ENCODE measurements around the gene FBRS. TPM values are rescaled to one million over a fixed set of nuclear protein-coding genes. Genes with fewer than 3 reads are reported as not detected.
"Not testable (repeated sequence)": the region's sequence is repeated elsewhere in the genome, so short reads cannot be mapped to it uniquely, and the experiment has no call there.

Gene FBRS
- polyA plus RNA-seq (ENCODE audit: insufficient read length): 40.6 TPM

DNA sequence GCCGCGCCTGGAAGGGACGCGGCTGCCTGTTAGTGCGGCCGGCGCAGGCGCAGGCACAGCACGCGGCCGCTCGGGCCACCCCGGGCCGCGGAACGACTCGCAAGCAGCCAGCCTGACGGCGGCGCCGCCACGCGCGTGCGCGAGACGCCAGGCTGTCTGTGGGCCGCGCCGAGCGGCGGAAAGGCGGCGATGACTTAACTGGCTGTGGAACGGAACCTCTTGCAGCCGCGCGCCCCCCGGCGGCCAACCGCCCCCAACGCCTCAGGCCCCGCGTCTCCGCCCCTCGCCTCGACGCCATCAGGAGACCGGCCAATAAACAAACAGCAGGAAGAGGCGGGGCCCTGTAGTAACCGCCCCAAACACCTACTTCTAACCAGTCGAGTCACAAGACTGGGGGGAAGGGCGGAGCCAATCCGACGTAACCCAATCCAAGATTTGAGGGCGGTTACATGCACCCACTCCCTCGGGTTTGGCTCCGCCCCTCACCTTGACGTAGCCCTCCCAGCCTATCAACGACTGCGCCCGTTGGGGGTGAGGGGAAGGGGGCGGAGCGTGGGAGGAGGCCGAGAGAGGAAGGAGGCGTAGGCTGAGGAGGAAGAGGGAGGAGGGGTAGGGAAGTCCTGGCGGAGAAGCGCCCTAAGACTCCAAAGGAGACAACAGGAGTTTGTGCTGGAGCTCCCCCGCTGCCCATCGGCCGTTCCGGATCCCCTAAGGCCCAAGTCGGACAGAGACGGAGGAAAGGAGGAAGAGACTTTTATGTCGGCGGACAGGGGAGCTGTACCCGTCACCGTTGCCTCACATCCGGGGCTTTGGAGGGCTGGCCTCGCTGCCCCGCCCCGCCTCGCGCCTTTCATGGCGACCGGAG is at the start of gene FBRS:
Gene FBRS, plus strand, starts transcription at position 566 of the 865 bp plus-strand sequence. CDS start 1,088 bp downstream, outside the sequence.
- DNase-seq: peak; percentile 100

DNA sequence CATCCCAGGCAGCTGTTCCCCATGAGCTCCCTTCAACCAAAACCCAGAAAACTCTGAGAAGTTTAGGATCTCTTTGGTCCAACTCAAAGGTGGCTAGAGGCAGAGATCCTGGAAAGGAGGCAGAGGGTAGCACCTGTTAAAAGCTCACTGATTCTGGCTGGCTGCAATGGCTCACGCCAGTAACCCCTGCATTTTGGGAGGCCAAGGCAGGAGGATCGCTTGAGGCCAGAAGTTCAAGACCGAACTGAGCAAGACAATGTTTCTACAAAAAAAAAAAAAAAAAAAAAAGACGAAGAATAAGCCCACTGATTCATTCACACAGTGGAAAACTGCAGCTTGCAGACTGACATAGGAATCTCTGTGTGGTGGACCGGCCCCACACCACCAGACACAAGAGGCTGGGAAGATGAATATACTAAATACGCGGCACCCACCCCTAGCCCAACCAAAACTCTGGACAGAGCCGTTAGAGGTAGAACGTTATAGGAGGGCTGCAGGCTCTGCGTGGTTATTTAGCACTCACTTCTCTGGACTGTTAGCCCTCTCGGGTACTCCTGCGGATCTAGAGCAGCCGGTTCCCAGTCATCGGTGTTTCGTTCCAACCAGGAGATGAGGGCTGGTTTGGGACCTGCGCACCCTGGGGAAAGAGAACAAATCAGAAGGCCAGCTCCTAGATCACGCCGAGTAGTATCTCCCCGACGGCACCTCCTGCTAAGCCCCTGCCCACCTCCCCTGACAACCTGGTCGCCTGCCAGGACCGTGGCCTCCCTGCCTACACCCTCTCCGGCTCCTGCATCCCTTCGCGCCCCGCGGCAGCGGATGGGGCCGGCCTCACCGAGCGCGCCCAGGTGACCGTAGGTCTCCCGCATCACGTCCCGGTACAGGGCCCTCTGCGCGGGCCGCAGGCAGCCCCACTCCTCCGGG is 49.0 kb upstream of the FBRS start:
- peak; percentile 42 for DNase-seq

DNA sequence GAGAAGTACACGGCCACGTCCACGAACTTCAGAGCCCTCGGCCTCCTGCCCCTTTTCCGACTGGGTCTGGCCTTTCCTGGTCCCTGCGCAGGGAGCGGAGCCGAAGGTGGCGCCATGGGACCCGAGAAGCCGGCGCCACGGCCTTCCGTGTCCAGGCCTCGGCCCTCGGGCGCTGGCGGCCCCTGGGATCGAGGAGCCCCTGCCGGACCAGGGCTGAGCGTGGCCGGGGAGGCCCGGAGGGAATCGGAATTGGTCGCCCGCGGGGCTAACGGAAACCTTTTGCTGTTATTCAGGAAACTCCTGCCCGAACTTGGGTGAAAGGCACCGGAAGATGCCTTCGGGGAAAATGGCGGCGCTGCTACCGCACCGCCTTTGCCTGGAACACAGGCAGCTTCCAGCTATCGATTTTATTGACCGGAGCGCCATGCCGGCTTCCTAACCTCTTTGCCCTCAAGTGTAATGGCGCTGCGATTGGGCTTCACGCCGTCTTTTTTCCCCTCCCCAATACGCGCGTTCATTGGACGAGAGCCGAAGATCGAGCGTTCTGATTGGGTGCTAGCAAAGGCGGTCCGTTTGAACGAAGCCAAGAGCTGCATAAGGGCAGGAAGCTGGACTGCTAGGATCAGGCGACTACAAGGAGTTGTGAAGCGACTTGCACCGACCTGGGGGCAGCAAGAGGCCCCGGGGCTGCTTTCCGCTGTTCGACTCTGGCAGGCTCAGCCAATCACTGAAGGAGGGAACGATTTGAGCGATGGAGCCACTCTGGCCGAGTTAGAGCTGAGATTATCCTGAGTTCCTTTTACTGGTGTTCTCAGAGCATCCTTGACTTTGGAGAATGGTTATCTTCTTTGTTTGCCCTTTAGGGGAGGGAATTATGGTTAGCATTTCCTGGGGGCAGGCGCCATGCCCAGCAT is 48.0 kb upstream of the FBRS start, which contains the start of gene ZNF689:
Gene ZNF689, minus strand, starts transcription at position 464 of the 914 bp plus-strand sequence. Its CDS starts 348 bp downstream, at position 116.
- DNase-seq: peak; percentile 98

GRCh38 chr16:30615358-30616091 is 42.7 kb upstream of the FBRS start:
- no peak for DNase-seq

DNA sequence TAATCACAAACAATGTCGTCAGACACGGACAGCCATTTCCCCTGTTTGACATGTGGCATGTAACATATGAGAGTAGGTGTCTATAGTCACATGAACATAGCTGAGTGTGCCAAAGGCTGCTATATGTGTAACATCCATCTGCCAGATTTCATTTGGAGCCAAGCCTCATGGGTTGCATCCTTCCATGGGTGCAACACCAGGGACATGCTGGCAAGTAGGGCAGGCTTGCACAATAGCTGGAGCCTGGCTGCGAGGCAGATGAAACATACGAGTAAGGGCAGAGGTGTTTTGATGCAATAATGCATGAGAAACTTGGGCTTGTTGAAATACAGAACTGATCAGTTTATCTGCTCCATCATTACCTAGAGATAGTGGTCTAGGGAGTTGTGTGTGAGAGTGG is 39.0 kb upstream of the FBRS start:
- DNase-seq: no peak

GRCh38 chr16:30619638-30620037 is 38.6 kb upstream of the FBRS start:
- DNase-seq: no peak

GRCh38 chr16:30620169-30620568 is 38.1 kb upstream of the FBRS start:
- no peak for DNase-seq

DNA sequence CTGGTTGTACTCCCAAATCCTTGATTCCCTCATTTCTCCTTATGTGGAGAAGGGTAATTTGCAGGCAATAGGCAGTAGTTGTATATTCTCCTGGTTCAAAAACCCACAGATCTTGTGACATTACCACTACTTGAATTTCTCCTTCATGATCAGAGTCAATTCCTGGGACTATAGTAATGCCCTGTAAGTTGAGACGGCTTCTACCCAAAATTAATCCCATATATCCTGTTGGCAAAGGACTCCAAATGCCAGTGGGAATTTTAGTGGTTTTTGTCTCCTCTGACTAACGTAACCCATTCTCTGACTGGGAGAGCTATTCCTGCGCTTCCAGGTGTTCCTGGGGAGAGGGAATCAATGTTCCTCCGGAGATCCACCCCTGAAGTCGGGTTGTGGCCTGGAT is 36.5 kb upstream of the FBRS start:
- no peak for DNase-seq

DNA sequence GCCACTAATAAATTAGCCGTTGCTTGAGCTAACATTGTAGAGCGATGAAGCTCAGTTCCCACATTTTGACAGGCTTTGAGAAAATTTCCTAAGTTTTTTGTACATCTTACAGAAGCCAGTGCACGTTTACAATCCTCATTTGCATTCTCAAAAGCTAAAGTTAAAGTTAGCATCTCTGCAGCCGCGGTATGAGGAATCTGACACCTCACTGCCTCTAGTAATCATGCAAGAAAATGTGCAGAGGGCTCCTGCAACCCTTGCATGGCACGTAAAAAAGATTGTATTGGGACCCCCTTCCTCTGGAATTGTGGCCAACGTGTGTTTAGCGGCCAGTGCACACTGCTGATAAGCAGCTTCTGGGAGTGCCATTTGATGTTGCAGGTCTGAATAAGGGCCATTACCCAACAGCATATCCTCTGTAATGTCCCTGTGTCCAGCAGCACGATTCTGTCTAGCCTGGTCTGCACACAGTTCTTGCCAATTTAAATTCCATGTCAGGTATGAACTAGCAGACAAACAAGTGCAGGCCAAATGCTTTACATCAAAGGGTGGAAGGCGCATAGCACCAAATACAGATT is 35.7 kb upstream of the FBRS start:
- DNase-seq: no peak

DNA sequence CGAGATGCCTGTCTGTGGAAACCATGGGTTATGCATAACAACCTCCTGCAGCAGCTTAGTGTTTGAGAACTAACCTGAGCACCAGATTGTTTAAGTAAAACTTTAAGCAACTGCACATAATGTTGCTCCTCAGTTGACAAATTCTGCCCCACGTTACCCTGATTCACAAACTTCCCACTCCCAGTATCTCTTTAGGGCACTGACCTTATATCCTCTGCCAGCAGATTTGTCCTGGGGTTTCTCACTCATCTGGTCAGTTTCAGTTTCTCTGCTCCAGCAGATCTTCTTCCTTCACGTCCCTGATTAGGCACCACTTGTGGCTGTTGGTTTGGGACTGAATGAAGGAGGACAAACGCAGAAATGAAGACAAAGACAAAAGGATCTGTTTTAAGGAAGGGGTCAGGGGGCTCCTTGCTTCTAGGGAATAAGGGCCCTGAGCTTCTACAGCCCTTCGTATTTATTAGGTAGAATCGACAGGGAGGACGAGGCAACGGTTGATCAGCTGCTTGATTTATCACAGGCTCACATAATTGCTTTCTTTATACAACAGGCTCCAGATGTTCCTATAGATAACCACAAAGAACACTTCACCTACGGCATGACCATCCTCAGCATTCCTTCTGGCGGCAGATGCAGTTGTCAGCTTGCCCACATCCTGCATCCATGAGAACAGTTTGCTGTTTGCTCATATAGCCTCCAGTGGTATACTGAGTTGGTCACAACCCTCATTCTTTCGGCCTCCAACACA is 34.5 kb upstream of the FBRS start:
- DNase-seq: no peak

GRCh38 chr16:30626236-30626635 is 32.0 kb upstream of the FBRS start:
- DNase-seq: no peak

DNA sequence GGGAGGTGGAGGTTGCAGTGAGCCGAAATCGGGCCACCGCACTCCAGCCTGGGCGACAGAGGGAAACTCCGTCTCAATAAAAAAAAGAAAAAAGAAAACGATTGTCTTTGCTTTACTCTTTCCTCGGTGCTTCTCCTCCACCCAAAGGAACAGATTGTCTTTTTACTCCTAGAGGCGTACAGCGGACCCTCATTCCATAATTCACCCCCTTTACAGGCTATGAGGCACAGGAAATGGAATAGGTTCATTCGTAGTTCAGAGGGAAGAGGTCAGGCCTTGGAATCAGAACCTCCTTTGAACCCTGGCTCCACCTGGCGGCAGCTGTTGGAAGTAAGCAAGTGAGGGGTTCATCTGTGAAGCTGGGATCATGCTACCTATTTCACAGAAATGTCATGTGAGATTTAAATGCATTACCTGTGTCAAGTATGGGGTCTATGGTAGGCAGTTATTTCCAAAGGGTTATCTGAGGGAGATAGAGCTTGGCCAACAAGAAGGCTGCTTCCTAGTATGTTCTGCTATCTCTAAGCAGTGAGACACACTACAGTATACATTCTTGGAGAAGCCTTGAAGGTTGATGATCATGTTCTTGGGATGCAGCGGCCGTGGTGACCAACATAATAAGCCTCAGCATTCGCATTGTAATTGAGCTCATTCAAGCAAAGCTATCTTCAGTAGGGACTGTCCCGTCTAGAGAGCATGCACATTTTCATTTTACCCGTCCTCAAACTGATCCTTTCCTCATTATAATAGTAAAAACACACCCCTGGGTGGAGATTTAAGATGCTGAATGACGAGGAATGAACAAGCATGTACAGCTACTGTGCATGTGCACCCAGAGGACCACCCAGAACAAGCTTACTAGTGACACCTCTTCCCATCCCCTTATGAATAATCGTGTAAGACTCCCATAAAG is 29.3 kb upstream of the FBRS start:
- peak; percentile 73 for DNase-seq

- not testable (repeated sequence) for DNase-seq
These were observed 25.8 kb upstream of the FBRS start for GRCh38 chr16:30632454-30632853.

DNA sequence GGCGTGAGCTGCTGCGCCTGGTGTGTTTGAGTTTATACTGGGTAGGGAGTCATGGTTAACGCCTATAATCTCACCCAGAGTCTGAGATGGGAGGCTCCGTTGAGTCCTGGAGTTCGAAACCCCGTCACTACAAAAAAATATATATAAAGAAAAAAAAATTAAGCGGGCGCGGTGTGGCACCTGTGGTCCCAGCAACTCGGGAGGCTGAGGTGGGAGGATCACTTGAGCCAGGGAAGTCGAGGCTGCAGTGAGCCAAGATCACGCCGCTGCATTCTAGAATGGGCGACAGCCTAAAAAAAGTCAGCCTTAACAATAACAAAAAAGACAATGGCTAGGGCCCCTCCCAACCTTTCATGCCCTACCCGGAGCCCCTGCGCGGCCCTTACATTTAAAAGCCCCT is 24.7 kb upstream of the FBRS start:
- no peak for DNase-seq

DNA sequence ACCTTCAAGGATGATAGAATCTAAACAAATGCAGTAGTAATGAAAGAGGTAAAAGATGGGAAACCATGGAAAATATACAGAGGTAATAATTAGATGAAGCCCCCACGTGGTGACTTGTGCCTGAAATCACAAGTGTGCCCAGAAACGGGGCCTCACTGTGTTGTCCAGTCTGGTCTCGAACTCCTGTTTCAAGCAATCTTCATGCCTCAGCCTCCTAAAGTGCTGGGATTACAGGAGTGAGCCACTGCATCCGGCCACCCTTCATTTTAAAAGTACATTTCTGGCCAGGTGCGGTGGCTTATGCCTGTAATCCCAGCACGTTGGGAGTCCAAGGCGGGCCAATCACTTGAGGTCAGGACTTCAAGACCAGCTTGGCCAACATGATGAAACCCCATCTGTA is 21.6 kb upstream of the FBRS start:
- DNase-seq: no peak

GRCh38 chr16:30637139-30637538 is 21.1 kb upstream of the FBRS start:
- not testable (repeated sequence) for DNase-seq

DNA sequence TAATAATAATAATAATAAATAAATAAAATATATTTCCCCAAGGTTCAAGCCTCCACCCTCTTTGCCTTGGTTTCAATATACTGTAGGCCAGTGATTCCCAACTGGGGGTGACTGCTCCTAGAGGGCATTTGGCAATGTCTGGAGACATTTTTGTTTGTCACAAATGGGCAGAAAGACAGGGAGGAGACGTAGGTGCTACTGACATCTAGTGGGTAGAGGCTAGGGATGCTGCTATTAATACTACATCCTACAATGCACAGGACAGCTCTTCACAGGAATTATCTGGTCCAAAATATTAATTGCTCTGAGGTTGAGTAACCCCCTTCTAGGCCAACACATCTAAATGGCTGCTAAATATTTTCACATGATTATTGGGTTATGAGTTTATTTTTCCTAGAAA is 20.3 kb upstream of the FBRS start:
- no peak for DNase-seq

- no peak for DNase-seq
These were observed 16.8 kb upstream of the FBRS start for GRCh38 chr16:30641378-30641982.
